ENCODE data around the gene MEN1. TPM values are rescaled to one million over a fixed set of nuclear protein-coding genes. Genes with fewer than 3 reads are reported as not detected.

Gene MEN1
- total and polyA plus RNA-seq, 2 of the 13 experiments (the other 11 are each of a cell fraction or from before 2014, with no cell fraction given): 20.5 to 27.3 TPM

DNA sequence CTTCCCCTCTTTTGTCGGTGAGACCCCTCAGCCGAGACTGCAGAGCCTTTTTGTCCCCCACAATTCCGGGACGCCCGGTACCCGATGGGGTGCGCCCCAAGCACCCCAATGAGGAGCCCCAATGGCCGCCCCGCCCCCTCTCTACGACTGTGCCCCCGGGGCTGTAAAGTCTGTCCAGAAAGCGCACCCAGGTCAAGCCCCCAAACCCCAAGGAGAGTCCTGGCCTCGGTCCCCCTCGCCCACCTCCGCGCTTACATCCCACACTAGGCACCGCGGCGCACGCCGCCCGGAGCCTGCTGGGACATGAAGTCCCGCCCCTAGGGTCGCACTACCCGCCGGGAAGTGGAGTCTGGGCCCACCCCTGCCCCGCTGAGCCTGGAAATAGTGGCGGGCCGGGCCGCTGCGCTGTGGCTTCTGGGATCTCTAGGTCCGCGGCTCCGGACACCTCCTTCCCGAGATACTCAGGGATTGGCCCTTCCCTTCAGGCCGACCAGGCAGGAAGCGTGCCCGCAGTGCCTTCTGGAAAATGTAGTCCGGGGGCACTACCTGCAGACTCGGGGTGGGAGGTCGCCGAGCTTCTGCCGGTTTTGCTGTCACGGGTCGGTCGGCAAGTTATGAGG, at the start of gene MEN1 (continued):
- TF ChIP-seq, protein P1, sequence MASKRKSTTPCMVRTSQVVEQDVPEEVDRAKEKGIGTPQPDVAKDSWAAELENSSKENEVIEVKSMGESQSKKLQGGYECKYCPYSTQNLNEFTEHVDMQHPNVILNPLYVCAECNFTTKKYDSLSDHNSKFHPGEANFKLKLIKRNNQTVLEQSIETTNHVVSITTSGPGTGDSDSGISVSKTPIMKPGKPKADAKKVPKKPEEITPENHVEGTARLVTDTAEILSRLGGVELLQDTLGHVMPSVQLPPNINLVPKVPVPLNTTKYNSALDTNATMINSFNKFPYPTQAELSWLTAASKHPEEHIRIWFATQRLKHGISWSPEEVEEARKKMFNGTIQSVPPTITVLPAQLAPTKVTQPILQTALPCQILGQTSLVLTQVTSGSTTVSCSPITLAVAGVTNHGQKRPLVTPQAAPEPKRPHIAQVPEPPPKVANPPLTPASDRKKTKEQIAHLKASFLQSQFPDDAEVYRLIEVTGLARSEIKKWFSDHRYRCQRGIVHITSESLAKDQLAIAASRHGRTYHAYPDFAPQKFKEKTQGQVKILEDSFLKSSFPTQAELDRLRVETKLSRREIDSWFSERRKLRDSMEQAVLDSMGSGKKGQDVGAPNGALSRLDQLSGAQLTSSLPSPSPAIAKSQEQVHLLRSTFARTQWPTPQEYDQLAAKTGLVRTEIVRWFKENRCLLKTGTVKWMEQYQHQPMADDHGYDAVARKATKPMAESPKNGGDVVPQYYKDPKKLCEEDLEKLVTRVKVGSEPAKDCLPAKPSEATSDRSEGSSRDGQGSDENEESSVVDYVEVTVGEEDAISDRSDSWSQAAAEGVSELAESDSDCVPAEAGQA (IDR thresholded peaks at IDR 0.05; ENCODE audit: low read depth): no peak; the same call in 1 of the 2 replicates
- TF ChIP-seq, protein P1 (CRISPR knock-in tag; IDR thresholded peaks at IDR 0.05; ENCODE audit: borderline replicate concordance): no peak
- TF ChIP-seq, protein P2, sequence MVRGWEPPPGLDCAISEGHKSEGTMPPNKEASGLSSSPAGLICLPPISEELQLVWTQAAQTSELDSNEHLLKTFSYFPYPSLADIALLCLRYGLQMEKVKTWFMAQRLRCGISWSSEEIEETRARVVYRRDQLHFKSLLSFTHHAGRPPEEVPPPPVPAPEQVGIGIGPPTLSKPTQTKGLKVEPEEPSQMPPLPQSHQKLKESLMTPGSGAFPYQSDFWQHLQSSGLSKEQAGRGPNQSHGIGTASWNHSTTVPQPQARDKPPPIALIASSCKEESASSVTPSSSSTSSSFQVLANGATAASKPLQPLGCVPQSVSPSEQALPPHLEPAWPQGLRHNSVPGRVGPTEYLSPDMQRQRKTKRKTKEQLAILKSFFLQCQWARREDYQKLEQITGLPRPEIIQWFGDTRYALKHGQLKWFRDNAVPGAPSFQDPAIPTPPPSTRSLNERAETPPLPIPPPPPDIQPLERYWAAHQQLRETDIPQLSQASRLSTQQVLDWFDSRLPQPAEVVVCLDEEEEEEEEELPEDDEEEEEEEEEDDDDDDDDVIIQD (CRISPR knock-in tag; IDR thresholded peaks at IDR 0.05; ENCODE audit: low read depth): no peak
- TF ChIP-seq TCF7 (IDR thresholded peaks at IDR 0.05; ENCODE audit: low read depth) (no peak), ZNF782 (CRISPR knock-in tag; IDR thresholded peaks at IDR 0.05; ENCODE audit: borderline replicate concordance) (no peak; the same call in 1 of the 2 replicates), ZNF17 (CRISPR knock-in tag; IDR thresholded peaks at IDR 0.05) (no peak), RFXAP (CRISPR knock-in tag; IDR thresholded peaks at IDR 0.05; ENCODE audit: borderline replicate concordance) (peak; percentile 79), ZKSCAN5 (CRISPR knock-in tag; IDR thresholded peaks at IDR 0.05) (no peak), ZZZ3 (CRISPR knock-in tag; IDR thresholded peaks at IDR 0.05; ENCODE audit: borderline replicate concordance) (no peak; the same call in 1 of the 2 replicates), ZNF232 (CRISPR knock-in tag; IDR thresholded peaks at IDR 0.05; ENCODE audit: borderline replicate concordance) (no peak; the same call in 1 of the 2 replicates), ZFP1 (CRISPR knock-in tag; IDR thresholded peaks at IDR 0.05) (peak; percentile 30; the same call in 1 of the 2 replicates), HDAC2 (CRISPR knock-in tag; IDR thresholded peaks at IDR 0.05) (0 out of 2 replicates have a peak, but pooled peaks have one; percentile 29), ZNF781 (CRISPR knock-in tag; IDR thresholded peaks at IDR 0.05; ENCODE audit: borderline replicate concordance, not compliant biosample characterization) (no peak), ZNF616 (CRISPR knock-in tag; IDR thresholded peaks at IDR 0.05; ENCODE audit: low read depth) (no peak)
- TF ChIP-seq, protein P3, sequence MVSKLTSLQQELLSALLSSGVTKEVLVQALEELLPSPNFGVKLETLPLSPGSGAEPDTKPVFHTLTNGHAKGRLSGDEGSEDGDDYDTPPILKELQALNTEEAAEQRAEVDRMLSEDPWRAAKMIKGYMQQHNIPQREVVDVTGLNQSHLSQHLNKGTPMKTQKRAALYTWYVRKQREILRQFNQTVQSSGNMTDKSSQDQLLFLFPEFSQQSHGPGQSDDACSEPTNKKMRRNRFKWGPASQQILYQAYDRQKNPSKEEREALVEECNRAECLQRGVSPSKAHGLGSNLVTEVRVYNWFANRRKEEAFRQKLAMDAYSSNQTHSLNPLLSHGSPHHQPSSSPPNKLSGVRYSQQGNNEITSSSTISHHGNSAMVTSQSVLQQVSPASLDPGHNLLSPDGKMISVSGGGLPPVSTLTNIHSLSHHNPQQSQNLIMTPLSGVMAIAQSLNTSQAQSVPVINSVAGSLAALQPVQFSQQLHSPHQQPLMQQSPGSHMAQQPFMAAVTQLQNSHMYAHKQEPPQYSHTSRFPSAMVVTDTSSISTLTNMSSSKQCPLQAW (CRISPR knock-in tag; IDR thresholded peaks at IDR 0.05): no peak
- TF ChIP-seq, protein P4, sequence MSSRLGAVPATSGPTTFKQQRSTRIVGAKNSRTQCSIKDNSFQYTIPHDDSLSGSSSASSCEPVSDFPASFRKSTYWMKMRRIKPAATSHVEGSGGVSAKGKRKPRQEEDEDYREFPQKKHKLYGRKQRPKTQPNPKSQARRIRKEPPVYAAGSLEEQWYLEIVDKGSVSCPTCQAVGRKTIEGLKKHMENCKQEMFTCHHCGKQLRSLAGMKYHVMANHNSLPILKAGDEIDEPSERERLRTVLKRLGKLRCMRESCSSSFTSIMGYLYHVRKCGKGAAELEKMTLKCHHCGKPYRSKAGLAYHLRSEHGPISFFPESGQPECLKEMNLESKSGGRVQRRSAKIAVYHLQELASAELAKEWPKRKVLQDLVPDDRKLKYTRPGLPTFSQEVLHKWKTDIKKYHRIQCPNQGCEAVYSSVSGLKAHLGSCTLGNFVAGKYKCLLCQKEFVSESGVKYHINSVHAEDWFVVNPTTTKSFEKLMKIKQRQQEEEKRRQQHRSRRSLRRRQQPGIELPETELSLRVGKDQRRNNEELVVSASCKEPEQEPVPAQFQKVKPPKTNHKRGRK (CRISPR knock-in tag; IDR thresholded peaks at IDR 0.05): no peak
- TF ChIP-seq, protein P5, sequence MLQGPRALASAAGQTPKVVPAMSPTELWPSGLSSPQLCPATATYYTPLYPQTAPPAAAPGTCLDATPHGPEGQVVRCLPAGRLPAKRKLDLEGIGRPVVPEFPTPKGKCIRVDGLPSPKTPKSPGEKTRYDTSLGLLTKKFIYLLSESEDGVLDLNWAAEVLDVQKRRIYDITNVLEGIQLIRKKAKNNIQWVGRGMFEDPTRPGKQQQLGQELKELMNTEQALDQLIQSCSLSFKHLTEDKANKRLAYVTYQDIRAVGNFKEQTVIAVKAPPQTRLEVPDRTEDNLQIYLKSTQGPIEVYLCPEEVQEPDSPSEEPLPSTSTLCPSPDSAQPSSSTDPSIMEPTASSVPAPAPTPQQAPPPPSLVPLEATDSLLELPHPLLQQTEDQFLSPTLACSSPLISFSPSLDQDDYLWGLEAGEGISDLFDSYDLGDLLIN (CRISPR knock-in tag; IDR thresholded peaks at IDR 0.05; ENCODE audit: borderline replicate concordance): no peak

Data from HepG2 (cell line).